ENCODE measurements around the gene ZNF652.
"Not testable (repeated sequence)": the region's sequence is repeated elsewhere in the genome, so short reads cannot be mapped to it uniquely, and the experiment has no call there.

Gene ZNF652

DNA sequence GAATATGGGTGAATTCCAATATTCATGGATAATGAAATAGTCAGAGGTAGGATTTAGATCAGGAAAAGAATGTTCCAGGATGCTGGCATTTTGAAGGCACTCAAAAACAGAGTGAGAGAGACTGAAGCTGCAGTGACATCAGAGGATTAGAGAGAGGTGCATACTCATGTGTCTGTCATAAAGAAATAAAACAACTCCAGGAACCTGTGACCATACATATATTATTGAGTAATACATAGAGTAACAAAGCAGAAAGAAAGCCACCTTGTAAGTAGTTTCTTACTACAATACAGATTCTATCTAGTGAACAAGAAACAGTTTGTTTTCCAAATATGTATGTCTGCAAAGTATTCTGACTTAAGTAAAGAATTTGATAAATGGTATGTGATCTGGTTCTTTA, 69.1 kb downstream of the ZNF652 start:
- peaks cover 5% of the 10 kb centered on the region for H3K36me3 ChIP-seq (ENCODE audit: insufficient read depth, low read length)
- H3K9ac ChIP-seq (ENCODE audit: low read depth, low read length): no peak overlapping the region
- H3K4me2 ChIP-seq (ENCODE audit: low read length): no peak overlapping the region
- no peaks in the 10 kb centered on the region for H3K4me1 ChIP-seq (ENCODE audit: control insufficient read depth, insufficient read depth, low read length)
- H3K4me3 ChIP-seq (ENCODE audit: low read length): no peak overlapping the region
- H3K9me3 ChIP-seq (replicated peaks; ENCODE audit: low read length): no peaks in the 10 kb centered on the region
- H3K27me3 ChIP-seq (ENCODE audit: control insufficient read depth, insufficient read depth, low read length): no peaks in the 10 kb centered on the region

DNA sequence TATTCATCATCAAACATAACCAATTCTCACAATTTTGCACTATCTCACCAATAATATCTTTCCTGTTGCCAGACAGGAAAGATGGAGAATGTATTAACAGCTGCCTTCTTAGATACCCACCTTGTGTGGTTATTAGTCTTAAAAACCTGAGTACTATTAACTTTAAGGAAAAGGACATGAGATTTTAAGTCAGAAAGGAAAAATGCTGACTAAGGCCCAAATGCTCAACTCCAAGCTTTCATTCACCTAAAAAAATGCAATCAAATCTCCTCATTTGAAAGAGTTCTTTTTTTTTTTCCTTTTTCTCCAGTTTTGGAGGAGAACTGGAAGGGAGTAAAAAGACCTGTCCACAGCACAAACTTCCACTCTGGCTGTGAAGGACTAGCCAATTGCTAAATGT, 70.1 kb downstream of the ZNF652 start:
- H3K4me1 ChIP-seq (ENCODE audit: control insufficient read depth, insufficient read depth, low read length): no peaks in the 10 kb centered on the region
- H3K9me3 ChIP-seq (replicated peaks; ENCODE audit: low read length): no peaks in the 10 kb centered on the region
- H3K9ac ChIP-seq (ENCODE audit: low read depth, low read length): no peak overlapping the region
- no peak overlapping the region for H3K4me3 ChIP-seq (ENCODE audit: low read length)
- no peaks in the 10 kb centered on the region for H3K27me3 ChIP-seq (ENCODE audit: control insufficient read depth, insufficient read depth, low read length)
- peaks cover 4% of the 10 kb centered on the region for H3K36me3 ChIP-seq (ENCODE audit: insufficient read depth, low read length)
- H3K4me2 ChIP-seq (ENCODE audit: low read length): no peak overlapping the region

DNA sequence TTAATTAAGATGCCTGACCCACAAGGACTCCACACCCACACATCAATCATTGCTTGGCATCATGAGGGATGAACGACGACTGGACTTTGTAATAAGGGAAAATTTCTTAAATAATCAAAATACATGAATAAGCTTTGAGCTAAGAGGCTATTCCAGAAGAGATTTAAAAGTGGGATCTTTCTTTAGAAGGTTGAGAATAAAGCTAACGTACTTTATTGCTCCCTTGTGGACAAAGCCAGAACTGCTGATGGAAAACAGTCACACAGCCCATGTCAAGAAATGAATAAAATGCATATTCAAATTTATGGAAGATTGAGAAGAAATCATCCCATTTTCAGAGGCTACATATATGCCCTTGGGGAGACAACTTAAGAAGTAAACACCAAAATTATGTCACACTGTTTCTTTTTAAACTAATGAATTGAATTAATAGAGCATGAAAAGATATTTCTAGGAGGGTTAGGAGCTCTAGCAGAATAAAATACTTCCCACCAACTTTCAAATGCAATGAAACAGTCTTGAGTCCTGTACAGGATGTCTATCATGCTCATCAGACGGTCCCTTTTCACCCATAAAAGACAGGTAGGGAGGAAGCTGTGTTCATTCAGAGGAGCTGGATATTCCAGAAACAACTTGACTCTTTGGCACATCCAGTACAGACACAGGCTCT, 71.2 kb downstream of the ZNF652 start:
- peaks cover 4% of the 10 kb centered on the region for H3K36me3 ChIP-seq (ENCODE audit: insufficient read depth, low read length)
- no peak overlapping the region for H3K4me3 ChIP-seq (ENCODE audit: low read length)
- no peak overlapping the region for H3K9ac ChIP-seq (ENCODE audit: low read depth, low read length)
- no peaks in the 10 kb centered on the region for H3K4me1 ChIP-seq (ENCODE audit: control insufficient read depth, insufficient read depth, low read length)
- no peaks in the 10 kb centered on the region for H3K9me3 ChIP-seq (replicated peaks; ENCODE audit: low read length)
- no peaks in the 10 kb centered on the region for H3K27me3 ChIP-seq (ENCODE audit: control insufficient read depth, insufficient read depth, low read length)
- no peak overlapping the region for H3K4me2 ChIP-seq (ENCODE audit: low read length)

GRCh38 chr17:49288388-49288787, 73.7 kb downstream of the ZNF652 start:
- Histone ChIP-seq H3K36me3 (ENCODE audit: insufficient read depth, low read length) (peaks cover 4% of the 10 kb centered on the region), H3K9ac (ENCODE audit: low read depth, low read length) (no peak overlapping the region), H3K4me1 (ENCODE audit: control insufficient read depth, insufficient read depth, low read length) (no peaks in the 10 kb centered on the region)

GRCh38 chr17:49287481-49287880, 74.6 kb downstream of the ZNF652 start:
- Histone ChIP-seq H3K4me3 (ENCODE audit: low read length) (no peak overlapping the region), H3K27me3 (ENCODE audit: control insufficient read depth, insufficient read depth, low read length) (no peaks in the 10 kb centered on the region), H3K9me3 (replicated peaks; ENCODE audit: low read length) (no peaks in the 10 kb centered on the region), H3K9ac (ENCODE audit: low read depth, low read length) (no peak overlapping the region), H3K36me3 (ENCODE audit: insufficient read depth, low read length) (peaks cover 4% of the 10 kb centered on the region), H3K4me2 (ENCODE audit: low read length) (no peak overlapping the region), H3K4me1 (ENCODE audit: control insufficient read depth, insufficient read depth, low read length) (no peaks in the 10 kb centered on the region)

More at GRCh38 chr17:49288388-49288787, 73.7 kb downstream of the ZNF652 start:
- Histone ChIP-seq H3K4me2 (ENCODE audit: low read length) (no peak overlapping the region), H3K27me3 (ENCODE audit: control insufficient read depth, insufficient read depth, low read length) (no peaks in the 10 kb centered on the region), H3K9me3 (replicated peaks; ENCODE audit: low read length) (no peaks in the 10 kb centered on the region), H3K4me3 (ENCODE audit: low read length) (no peak overlapping the region)

DNA sequence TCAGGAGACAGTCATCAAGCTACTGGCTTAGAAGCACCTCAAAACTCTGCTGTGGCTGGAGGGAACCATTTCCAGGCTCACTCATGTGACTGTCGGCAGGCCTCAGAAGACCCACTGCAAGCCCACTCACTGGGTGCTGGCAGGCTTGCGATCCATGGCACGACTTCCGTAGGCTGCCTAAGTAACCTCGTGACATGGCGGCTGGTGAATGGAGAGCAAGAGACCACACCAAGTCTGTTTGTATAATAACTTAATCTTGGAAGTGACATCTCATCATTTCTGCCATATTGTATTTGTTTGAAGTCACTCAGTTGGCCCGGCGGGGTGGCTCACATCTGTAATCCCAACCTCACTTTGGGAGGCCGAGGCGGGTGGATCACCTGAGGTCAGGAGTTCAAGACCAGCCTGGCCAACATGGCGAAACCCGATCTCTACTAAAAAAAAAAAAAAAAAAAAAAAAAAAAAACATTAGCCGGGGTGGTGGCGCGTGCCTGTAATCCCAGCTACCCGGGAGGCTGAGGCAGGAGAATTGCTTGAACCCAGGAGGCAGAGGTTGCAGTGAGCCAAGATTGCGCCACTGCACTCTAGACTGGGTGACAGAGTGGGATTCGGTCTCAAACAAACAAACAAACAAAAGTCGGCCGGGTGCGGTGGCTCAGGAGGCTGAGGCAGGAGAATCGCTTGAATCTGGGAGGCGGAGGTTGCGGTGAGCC, 75.6 kb downstream of the ZNF652 start:
- H3K9ac ChIP-seq (ENCODE audit: low read depth, low read length); H3K36me3 ChIP-seq (ENCODE audit: insufficient read depth, low read length); H3K4me3 ChIP-seq (ENCODE audit: low read length); H3K4me2 ChIP-seq (ENCODE audit: low read length); H3K9me3 ChIP-seq (replicated peaks; ENCODE audit: low read length); H3K27me3 ChIP-seq (ENCODE audit: control insufficient read depth, insufficient read depth, low read length); H3K4me1 ChIP-seq (ENCODE audit: control insufficient read depth, insufficient read depth, low read length): not testable (repeated sequence)

DNA sequence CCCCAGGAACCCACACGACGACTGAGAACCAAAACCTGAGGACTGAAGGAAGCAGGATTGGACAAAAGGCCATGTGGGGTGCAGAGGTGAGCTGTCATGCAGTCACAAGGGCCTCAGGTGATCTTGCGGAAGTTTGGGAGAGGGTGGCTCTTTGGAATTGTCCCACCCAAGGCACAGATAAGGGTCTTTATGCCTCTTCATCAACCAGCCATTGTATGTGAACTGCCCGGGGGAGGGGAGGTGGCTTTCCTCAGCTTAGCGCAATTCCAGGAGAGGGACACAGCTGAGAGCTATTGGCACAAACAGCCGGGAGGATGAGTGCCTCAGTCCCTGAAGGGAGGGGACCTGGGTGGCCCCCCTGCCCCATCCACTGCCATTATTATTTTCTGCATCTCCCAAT, 76.3 kb downstream of the ZNF652 start:
- Histone ChIP-seq H3K9ac (ENCODE audit: low read depth, low read length) (no peak overlapping the region), H3K4me1 (ENCODE audit: control insufficient read depth, insufficient read depth, low read length) (no peaks in the 10 kb centered on the region), H3K36me3 (ENCODE audit: insufficient read depth, low read length) (peaks cover 4% of the 10 kb centered on the region), H3K4me2 (ENCODE audit: low read length) (no peak overlapping the region), H3K4me3 (ENCODE audit: low read length) (no peak overlapping the region), H3K9me3 (replicated peaks; ENCODE audit: low read length) (no peaks in the 10 kb centered on the region), H3K27me3 (ENCODE audit: control insufficient read depth, insufficient read depth, low read length) (no peaks in the 10 kb centered on the region)

GRCh38 chr17:49280918-49281317, 81.1 kb downstream of the ZNF652 start:
- no peaks in the 10 kb centered on the region for H3K4me1 ChIP-seq (ENCODE audit: control insufficient read depth, insufficient read depth, low read length)
- H3K36me3 ChIP-seq (ENCODE audit: insufficient read depth, low read length): no peaks in the 10 kb centered on the region
- H3K9ac ChIP-seq (ENCODE audit: low read depth, low read length): no peak overlapping the region
- no peaks in the 10 kb centered on the region for H3K9me3 ChIP-seq (replicated peaks; ENCODE audit: low read length)
- H3K27me3 ChIP-seq (ENCODE audit: control insufficient read depth, insufficient read depth, low read length): peaks cover 11% of the 10 kb centered on the region
- no peak overlapping the region for H3K4me2 ChIP-seq (ENCODE audit: low read length)
- H3K4me3 ChIP-seq (ENCODE audit: low read length): no peak overlapping the region

DNA sequence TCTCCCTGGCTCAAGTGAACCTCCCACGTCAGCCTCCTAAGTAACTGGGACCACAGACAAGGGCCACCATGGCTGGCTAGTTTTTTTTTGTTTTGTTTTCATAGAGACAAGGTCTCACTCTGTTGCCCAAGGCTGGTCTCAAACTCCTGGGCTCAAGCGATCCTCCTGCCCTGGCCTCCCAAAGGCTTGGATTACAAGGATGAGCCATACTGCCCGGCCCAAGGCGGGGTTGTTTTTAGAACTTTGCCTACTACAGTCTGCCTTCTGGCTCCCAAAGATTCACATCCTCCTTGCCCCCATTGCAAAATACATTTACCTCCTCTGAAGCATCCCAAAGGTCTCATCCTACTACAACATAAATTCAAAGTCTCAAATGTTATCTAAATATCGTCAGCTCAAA, 82.0 kb downstream of the ZNF652 start:
- Histone ChIP-seq H3K9ac (ENCODE audit: low read depth, low read length) (no peak overlapping the region), H3K36me3 (ENCODE audit: insufficient read depth, low read length) (no peaks in the 10 kb centered on the region), H3K27me3 (ENCODE audit: control insufficient read depth, insufficient read depth, low read length) (peaks cover 11% of the 10 kb centered on the region), H3K4me1 (ENCODE audit: control insufficient read depth, insufficient read depth, low read length) (no peaks in the 10 kb centered on the region), H3K4me3 (ENCODE audit: low read length) (no peak overlapping the region), H3K4me2 (ENCODE audit: low read length) (no peak overlapping the region), H3K9me3 (replicated peaks; ENCODE audit: low read length) (no peaks in the 10 kb centered on the region)

DNA sequence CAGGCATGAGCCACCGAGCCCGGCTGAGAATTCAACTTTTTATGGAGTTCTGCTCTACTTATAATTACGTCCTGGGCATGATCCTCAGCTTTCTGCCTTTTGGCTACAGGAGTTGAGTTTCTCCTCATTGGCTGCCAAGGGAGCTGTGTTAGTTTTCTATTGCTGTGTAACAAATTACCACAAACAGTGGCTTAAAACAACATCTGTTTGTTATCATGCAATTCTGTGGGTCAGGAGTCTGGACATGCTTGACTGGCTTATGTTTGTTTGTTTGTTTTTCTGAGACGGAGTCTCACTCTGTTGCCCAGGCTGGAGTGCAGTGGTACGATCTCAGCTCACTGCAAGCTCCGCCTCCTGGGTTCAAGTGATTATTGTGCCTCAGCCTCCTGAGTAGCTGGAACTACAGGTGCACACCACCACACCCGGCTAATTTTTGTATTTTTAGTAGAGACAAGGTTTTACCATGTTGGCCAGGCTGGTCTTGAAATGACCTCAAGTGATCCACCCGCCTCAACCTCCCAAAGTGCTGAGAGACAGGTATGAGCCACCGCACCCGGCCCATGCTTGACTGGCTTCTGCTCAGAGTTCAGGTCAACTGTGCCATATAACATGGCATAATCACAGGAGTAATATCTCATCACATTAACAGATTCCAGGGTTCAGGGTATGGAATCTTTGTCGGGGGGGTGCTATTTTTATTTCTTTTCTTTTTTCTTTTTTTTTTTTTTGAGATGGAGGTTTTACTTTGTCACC, 82.6 kb downstream of the ZNF652 start:
- H3K4me2 ChIP-seq (ENCODE audit: low read length); H3K9ac ChIP-seq (ENCODE audit: low read depth, low read length); H3K9me3 ChIP-seq (replicated peaks; ENCODE audit: low read length); H3K4me1 ChIP-seq (ENCODE audit: control insufficient read depth, insufficient read depth, low read length); H3K4me3 ChIP-seq (ENCODE audit: low read length); H3K36me3 ChIP-seq (ENCODE audit: insufficient read depth, low read length): not testable (repeated sequence)
- H3K27me3 ChIP-seq (ENCODE audit: control insufficient read depth, insufficient read depth, low read length): peaks cover 11% of the 10 kb centered on the region

- Histone ChIP-seq H3K9me3 (replicated peaks; ENCODE audit: low read length) (no peaks in the 10 kb centered on the region), H3K9ac (ENCODE audit: low read depth, low read length) (no peak overlapping the region), H3K4me3 (ENCODE audit: low read length) (no peak overlapping the region), H3K4me2 (ENCODE audit: low read length) (no peak overlapping the region), H3K27me3 (ENCODE audit: control insufficient read depth, insufficient read depth, low read length) (peaks cover 11% of the 10 kb centered on the region), H3K4me1 (ENCODE audit: control insufficient read depth, insufficient read depth, low read length) (no peaks in the 10 kb centered on the region), H3K36me3 (ENCODE audit: insufficient read depth, low read length) (no peaks in the 10 kb centered on the region)
Observed at GRCh38 chr17:49278076-49278475, 84.0 kb downstream of the ZNF652 start.
